HUES6 (cell line): ENCODE measurements around the gene CASP9.
"Not testable (repeated sequence)": the region's sequence is repeated elsewhere in the genome, so short reads cannot be mapped to it uniquely, and the experiment has no call there.

ENCODE experiments used
- H3K27ac ChIP-seq: 2 replicates; pipeline ENCODE4 v1.7.0; 2013; ENCODE audit warnings: low read depth, mild to moderate bottlenecking, low read length, inconsistent platforms
- H3K27me3 ChIP-seq: 2 replicates; pipeline ENCODE4 v1.6.1; 2013; ENCODE audit warnings: low read length; ENCODE audit not compliant: control insufficient read depth, insufficient read depth
- H3K36me3 ChIP-seq: 2 replicates; pipeline ENCODE4 v1.6.1; 2013; ENCODE audit warnings: low read length; ENCODE audit not compliant: control insufficient read depth, insufficient read depth
- H3K4me1 ChIP-seq: 2 replicates; pipeline ENCODE4 v1.6.1; 2013; ENCODE audit warnings: low read length; ENCODE audit not compliant: control insufficient read depth, insufficient read depth
- H3K4me3 ChIP-seq: 2 replicates; pipeline ENCODE4 v1.5.1; 2013; ENCODE audit warnings: low read depth, low read length
- H3K9ac ChIP-seq: one replicate; pipeline ENCODE4 v1.6.1; 2013; ENCODE audit warnings: mild to moderate bottlenecking, low read length
- H3K9me3 ChIP-seq: 2 replicates; pipeline ENCODE4 v1.6.1; 2013; ENCODE audit warnings: low read depth, low read length; ENCODE audit not compliant: control insufficient read depth, insufficient read depth

The CASP9 gene

DNA sequence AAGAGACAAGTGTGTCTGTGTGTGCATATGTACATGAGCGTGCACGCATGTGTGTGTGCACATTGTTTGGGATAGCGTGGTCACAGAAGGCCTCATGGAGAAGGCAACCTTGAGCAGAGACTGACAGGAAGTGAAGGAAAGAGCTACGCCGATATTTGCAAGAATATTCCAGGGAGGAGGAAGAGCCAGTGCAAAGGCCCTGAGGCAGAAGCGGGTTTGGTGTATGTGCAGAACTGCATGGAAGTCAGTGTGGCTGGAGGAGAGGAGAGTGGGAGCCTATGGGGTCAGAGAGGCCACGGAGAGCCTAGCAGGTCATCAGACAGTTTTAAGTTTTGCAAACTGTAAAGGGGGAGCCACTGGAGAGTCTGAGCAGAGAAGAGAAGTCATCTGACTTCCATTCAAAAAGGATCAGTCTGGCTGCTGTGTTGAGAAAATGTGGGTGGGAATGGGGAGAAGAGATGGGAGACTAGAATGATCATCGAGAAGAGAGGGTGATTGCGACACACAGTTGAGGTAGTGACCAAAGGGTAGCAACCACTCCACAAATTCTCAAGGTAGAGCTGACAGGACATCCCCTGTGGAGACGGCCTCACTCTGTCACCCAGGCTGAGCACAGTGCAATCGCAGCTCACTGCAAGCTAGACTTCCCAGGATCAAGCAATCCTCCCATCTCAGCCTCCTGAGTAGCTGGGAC, 44.2 kb downstream of the CASP9 start:
- no peaks in the 10 kb centered on the region for H3K36me3 ChIP-seq
- no peaks in the 10 kb centered on the region for H3K27me3 ChIP-seq
- H3K9ac ChIP-seq, result no peak overlapping the region
- no peaks in the 10 kb centered on the region for H3K9me3 ChIP-seq
- H3K4me3 ChIP-seq, result no peak overlapping the region
- no peak overlapping the region for H3K27ac ChIP-seq
- no peaks in the 10 kb centered on the region for H3K4me1 ChIP-seq

DNA sequence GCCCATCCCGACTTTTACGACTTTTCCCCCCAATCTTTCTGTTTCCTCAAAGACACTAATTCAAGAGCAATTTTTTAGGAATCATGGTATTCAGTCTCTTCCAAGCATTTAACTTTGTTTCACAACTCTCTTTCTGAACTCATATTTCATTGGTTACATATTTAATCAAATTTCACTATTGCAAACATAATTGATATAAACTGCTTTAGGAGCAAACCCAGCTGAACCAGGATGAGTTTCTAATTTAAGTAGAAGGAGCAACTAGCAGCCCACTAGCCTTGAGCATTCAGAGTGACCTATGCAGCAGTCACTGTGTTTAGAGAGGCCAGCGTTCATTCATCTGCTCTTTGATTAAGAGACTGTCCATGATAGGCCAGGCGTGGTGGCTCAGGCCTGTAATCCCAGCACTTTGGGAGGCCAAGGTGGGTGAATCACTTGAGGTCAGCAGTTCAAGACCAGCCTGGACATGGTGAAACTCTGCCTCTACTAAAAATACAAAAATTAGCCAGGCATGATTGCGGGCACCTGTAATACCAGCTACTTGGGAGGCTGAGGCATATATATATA, 46.3 kb downstream of the CASP9 start:
- Histone ChIP-seq H3K36me3 (no peaks in the 10 kb centered on the region), H3K4me3 (no peak overlapping the region), H3K4me1 (no peaks in the 10 kb centered on the region), H3K9ac (no peak overlapping the region), H3K27ac (no peak overlapping the region), H3K27me3 (no peaks in the 10 kb centered on the region), H3K9me3 (no peaks in the 10 kb centered on the region)

DNA sequence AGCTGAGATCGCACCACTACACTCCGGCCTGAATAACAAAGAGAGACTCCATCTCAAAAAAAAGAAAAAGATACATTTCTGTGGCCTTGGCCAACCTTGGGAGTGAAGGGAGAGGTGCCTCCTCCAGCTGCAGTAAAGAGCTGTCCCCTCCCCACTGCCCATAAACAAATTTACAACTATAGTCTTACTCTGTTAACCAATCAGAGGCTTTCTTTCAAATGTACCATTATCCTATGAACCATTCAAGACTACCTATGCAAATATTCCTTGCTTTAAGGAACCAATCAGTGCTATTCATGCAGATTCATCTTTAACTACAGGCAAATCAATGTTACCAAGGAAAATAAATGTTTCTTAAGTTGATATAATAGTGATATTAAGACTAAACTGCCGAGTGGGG, 47.1 kb downstream of the CASP9 start:
- no peaks in the 10 kb centered on the region for H3K36me3 ChIP-seq
- H3K9ac ChIP-seq, result no peak overlapping the region
- no peak overlapping the region for H3K27ac ChIP-seq
- H3K27me3 ChIP-seq, result no peaks in the 10 kb centered on the region
- no peaks in the 10 kb centered on the region for H3K4me1 ChIP-seq
- no peak overlapping the region for H3K4me3 ChIP-seq
- H3K9me3 ChIP-seq, result no peaks in the 10 kb centered on the region

DNA sequence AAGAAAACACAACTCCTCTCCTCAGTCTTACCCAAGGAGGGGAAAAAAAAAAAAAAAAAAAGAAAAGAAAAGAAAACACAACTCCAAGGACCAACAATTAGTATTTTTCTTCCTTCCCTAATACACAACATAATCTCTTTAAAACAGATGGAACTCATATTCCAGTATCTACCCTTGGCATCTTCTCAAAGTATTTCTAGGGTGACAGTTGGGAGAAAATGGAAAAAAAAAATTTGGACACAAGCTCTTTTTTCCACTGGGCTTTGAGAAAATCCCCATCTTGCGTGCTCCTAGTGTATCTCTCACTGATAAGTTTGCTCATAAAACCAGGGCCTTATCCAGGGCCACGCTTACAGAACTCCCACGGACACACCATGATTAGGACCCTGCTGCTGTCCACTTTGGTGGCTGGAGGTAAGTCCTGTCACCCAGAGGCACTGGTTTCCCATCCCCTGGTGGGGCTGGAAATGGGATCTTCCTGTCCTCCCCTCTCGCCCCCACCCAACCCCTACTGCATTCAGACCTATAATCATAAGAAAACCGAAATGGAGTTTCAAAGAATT, 48.2 kb downstream of the CASP9 start, which contains the start of gene CELA2B:
Gene CELA2B, plus strand, starts transcription at position 353 of the 563 bp plus-strand sequence. Its CDS starts 22 bp downstream, at position 375.
- no peaks in the 10 kb centered on the region for H3K9me3 ChIP-seq
- no peak within 1 kb of the TSS for H3K27ac ChIP-seq
- H3K4me3 ChIP-seq, result no peak within 1 kb of the TSS
- no peaks in the 10 kb centered on the region for H3K27me3 ChIP-seq
- H3K4me1 ChIP-seq, result no peaks in the 10 kb centered on the region
- no peaks in the 10 kb centered on the region for H3K36me3 ChIP-seq
- H3K9ac ChIP-seq, result no peak within 1 kb of the TSS

DNA sequence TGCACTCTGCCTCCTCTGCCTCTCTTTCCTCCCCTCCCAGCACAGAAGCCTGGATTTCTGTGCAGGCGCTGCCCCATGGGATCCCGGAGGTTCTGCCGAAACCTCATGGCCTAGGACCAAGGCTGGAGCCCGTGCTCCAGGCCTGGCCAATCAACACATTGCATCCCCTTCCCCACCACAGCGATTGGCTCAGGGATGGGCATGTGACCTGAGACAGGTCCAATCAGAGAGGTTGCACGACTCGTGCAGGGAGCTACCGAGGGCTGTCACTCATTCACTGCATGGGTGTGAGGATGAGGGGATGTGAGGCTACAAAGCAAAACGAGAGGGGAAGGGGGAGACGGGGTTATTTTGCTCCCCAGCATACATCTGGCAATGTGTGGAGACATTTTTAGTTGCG, 51.4 kb downstream of the CASP9 start:
- H3K36me3 ChIP-seq, result no peaks in the 10 kb centered on the region
- no peak overlapping the region for H3K27ac ChIP-seq
- H3K9ac ChIP-seq, result no peak overlapping the region

DNA sequence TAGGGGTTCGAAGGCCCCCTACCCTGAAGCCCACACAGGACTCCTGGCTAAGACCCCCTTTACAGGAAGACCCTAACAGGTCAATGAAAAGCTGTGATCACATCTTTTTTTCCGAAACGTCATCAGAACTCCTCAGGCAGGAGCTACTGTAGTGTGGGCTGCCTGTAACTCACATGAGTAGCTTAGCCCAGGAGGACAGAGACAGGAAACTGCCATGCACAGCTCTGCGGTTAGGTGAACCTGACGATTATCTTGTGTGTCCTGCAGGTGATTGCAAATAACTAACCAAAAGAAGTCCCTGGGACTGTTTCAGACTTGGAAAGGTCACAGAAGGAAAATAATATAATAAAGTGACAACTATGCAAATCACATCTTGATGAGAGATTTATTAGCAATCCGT, 52.3 kb downstream of the CASP9 start:
- H3K27ac ChIP-seq, H3K36me3 ChIP-seq, H3K9ac ChIP-seq, H3K4me3 ChIP-seq, H3K4me1 ChIP-seq, H3K9me3 ChIP-seq, H3K27me3 ChIP-seq: not testable (repeated sequence)

More for the DNA sequence above, 51.4 kb downstream of the CASP9 start:
- Histone ChIP-seq H3K9me3 (no peaks in the 10 kb centered on the region), H3K4me1 (no peaks in the 10 kb centered on the region), H3K27me3 (no peaks in the 10 kb centered on the region), H3K4me3 (no peak overlapping the region)

DNA sequence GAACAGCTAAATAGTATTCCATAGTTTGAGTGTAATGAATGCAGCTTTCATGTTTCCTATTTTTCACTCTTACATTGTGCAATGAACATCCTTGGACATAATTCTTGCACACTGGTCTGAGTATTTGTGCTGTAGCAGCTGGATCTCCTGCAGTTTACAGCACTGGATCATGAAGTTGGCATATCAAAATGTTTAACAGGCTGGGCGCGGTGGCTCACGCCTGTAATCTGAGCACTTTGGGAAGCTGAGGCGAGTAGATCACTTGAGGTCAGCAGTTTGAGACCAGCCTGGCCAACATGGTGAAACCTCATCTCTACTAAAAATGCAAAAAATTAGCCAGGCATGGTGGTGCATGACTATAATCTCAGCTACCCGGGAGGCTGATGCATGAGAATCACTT, 52.9 kb downstream of the CASP9 start:
- not testable (repeated sequence) for H3K9me3 ChIP-seq, H3K27ac ChIP-seq, H3K9ac ChIP-seq, H3K4me3 ChIP-seq, H3K36me3 ChIP-seq, H3K27me3 ChIP-seq, H3K4me1 ChIP-seq

DNA sequence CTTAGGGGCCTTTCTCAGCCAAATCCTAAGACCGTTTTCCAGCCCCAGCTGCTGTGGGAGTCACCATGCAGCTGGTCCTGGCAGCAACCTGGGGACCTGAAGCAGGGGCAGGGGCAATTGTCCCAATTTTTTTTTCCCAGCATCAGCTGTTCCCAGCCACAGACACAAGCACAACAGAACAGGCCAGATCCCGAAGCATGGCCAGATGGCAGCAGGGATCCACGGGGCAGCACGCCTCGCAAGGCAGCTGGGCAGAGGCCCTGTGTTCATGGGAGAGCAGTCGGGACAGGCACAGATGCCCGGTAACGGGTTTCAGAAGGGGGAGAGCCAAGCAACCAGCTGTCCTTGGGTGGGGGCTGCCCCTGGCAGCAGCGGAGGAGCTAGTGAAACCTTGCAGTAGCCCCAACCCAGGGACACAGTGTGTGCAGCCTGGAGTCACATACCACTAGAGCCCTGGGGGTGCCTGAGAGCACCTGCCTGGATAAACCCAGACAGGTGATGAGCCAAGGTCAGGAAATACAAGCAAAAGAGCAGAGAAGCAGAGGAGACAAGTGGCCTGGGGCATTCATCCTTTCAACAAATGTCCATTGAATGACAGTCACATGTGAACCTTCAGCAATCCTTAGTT, 54.1 kb downstream of the CASP9 start:
- not testable (repeated sequence) for H3K9me3 ChIP-seq, H3K4me3 ChIP-seq, H3K4me1 ChIP-seq, H3K9ac ChIP-seq, H3K27me3 ChIP-seq, H3K36me3 ChIP-seq, H3K27ac ChIP-seq

DNA sequence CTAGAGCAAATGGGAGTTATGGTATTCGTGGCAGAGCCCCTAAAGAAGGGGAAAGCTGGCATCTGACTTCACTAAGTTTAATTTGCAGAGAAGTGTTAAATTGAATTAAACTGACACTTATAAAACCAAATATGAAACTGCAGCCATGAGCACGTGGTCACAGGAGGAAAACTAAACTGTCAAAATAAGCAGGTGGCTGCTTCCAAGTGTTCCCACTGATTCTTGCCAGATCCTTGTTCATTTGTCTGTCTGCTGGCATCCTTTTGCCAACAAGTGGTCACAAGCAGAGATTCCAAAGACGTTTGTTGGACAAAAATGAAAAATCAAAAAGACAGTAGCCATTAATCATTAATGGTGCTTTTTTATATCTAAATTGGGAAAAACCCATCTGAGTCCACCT, 54.7 kb downstream of the CASP9 start:
- Histone ChIP-seq H3K36me3 (no peaks in the 10 kb centered on the region), H3K4me3 (no peak overlapping the region), H3K9ac (no peak overlapping the region), H3K9me3 (no peaks in the 10 kb centered on the region), H3K27ac (no peak overlapping the region), H3K27me3 (no peaks in the 10 kb centered on the region), H3K4me1 (no peaks in the 10 kb centered on the region)

DNA sequence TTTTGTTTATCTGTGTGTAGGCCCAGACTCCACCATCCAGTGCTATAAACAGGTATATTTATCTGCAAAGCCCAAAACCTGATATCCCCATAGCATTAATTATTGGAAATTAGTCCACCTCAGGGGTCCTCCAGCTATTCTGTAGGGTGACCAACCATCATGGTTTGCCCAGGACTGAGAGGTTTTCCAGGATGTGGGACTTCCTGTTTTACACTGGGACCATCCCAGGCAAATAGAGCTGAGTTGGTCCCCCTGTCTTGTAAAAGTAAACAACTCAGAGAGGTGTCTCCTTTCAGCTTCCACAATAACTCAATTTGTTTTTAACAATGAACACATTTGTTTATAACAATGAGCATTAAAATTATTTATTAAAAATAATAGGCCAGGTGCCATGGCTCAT, 55.9 kb downstream of the CASP9 start:
- H3K4me3 ChIP-seq, result no peak overlapping the region
- H3K4me1 ChIP-seq, result no peaks in the 10 kb centered on the region
- no peak overlapping the region for H3K27ac ChIP-seq
- H3K9ac ChIP-seq, result no peak overlapping the region
- H3K9me3 ChIP-seq, result no peaks in the 10 kb centered on the region
- H3K36me3 ChIP-seq, result no peaks in the 10 kb centered on the region
- no peaks in the 10 kb centered on the region for H3K27me3 ChIP-seq

DNA sequence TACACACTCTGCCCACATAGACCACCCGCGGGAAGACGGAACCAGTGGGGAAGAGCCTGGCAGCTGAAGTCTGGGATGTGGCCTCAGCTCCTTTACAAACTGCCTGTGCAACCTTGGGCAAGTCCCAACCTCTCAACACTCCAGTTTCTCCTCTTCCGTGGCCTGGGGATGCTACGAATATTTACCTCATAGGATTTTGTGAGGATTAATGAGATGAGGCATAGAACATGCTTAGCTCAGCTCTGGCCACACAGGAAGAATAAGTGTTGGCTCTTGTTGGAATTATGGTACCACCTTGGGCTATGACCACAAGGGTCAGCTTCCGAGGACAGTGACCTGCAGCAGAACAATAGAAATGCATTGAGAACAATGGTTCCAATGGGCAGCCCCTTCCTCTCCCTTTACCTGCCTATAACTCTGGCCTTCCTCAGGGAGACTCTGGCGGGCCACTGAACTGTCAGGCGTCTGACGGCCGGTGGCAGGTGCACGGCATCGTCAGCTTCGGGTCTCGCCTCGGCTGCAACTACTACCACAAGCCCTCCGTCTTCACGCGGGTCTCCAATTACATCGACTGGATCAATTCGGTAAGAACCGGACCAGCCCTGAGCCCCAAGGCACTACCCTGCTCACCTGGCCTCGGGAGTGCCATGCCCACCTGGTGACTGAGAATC, 56.9 kb downstream of the CASP9 start:
- H3K9me3 ChIP-seq, H3K36me3 ChIP-seq, H3K9ac ChIP-seq, H3K4me3 ChIP-seq, H3K27ac ChIP-seq, H3K4me1 ChIP-seq, H3K27me3 ChIP-seq: not testable (repeated sequence)
